ENCODE results near the gene GATA3. TPM values are rescaled to one million over a fixed set of nuclear protein-coding genes. Genes with fewer than 3 reads are reported as not detected.

GATA3 gene
- polyA plus RNA-seq, 1 donor from 2014 or later: not detected

Other genes with a start within 250 kb of the GATA3 start
- gene TAF3, start 236.2 kb upstream of the GATA3 start, polyA plus RNA-seq: 1.4 and 2.0 TPM in 2 replicates

Data from neural cell (in vitro differentiated cells).